GM03348 (cell line): ENCODE measurements around the gene SAE1.

Experiments used
- DNase-seq: peaks from one replicate; pipeline ENCODE4 v3.0.0; 2012; ENCODE audit warnings: low spot score

The SAE1 gene

DNA sequence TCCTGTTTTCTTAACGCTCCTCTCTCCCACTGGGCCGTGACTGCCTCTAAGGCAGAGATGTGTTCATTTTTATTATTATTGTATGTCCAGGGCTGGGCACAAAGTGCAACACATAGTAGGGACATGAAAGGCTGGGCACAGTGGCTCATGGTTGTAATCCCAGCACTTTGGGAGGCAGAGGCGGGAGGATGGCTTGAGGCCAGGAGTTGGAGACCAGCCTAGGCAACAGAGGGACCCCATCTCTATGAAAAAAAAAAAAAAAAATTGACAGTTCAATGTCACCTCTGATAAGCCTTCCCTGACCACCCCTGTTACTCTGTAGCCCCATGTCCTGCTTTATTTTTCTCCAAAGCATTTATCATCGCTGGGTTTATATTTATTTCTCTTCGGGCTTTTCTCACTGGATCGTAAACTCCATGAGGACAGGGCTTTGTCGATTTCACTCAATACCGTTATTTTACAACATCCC lies 481 bp upstream of the SAE1 start:
- DNase-seq = no peak

DNA sequence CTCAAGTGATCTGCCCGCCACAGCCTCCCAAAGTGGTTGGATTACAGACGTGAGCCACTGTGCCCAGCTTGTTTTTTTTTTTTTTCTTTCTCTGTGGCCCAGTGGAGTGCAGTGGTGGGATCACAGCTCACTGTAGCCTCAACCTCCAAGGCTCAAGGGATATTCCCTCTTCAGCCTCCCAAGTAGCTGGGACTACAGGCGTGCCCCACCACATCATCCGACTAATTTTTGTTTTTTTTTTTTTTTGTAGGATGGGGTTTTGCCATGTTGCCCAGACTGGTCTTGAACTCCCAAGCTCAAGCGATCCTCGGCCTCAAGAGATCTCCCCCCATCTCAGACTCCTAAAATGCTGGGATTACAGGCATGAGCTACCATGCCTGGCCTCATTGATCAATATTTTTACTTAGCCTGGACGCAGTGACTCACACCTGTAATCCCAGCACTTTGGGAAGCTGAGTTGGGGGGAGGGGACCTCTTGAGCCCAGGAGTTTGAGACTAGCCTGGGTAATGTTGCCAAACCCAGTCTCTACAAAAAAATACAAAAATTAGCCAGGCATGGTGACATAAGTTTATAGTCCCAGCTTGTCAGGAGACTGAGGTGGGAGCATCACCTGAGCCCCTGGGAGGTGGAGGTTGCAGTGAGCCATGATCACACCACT lies 1.7 kb downstream of the SAE1 start:
- DNase-seq = no peak

DNA sequence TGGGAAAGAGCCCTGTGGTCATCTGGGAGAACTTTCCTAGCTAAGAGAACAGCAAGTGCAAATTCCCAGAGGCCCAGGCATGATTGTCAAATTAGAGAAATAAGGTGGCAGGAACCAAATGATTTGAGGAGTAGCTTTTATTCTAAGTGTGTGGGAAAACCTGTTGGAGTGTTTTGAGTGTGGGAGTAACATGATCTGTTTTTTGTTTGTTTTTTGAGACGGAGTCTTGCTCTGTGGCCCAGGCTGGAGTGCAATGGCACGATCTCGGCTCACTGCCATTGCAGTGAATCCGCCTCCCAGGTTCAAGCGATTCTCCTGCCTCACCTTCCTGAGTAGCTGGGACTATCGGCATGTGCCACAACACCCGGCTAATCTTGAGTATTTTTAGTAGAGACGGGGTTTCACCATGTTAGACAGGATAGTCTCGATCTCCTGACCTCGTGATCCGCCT lies 2.4 kb downstream of the SAE1 start:
- DNase-seq = no peak

DNA sequence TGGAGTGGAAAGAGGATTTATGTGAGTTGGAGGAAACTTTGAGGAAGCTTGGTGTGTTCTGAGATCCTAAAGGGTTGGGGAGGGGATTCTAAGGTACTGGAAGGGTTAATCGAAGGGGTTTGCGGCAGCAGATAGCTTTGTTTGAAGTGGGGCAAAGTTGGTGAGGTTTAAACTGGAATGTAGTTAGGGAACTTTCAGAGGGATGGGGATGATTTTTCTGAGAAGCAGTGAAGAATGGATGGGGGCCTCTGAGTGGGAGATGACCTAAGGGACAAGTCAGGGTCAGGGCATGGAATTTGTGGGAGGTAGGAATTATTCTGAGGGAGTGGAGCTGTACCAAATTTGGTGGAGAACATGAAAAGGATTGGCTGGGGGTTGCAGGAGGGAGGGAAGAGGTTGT lies 3.9 kb downstream of the SAE1 start:
- DNase-seq = no peak

DNA sequence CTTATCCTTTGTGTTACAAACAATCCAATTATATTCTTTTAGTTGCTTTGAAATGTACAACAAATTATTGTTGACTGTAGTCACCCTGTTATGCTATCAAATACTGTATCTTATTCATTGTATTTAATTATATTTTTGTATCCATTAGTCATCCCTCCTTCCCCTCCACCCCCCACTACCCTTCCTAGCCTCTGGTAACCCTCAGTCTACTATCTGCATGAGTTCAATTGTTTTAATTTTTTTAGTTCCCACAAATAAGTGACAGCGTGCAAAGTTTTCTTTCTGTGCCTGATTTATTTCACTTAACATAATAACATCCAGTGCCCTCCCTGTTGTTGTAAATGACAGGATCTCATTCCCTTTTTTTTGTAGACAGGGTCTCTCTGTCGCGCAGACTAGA lies 4.5 kb downstream of the SAE1 start:
- no peak for DNase-seq

DNA sequence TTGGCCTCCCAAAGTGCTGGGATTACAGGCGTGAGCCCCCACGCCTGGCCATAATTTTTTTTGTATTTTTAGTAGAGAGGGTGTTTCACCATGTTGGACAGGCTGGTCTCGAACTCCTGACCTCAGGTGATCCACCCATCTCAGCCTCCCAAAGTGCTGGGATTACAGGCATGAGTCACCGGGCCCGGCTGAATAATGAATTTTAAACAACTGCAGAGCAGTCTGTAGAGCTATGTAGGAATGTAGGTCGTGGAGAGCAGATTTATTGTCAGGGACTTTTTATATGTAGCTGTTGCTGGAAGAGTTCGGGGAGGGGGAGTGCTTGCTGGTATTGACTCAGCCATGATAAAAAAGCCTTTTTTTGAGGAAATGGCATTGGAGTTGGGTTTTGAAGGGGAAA lies 10.6 kb downstream of the SAE1 start:
- DNase-seq = peak; percentile 61

DNA sequence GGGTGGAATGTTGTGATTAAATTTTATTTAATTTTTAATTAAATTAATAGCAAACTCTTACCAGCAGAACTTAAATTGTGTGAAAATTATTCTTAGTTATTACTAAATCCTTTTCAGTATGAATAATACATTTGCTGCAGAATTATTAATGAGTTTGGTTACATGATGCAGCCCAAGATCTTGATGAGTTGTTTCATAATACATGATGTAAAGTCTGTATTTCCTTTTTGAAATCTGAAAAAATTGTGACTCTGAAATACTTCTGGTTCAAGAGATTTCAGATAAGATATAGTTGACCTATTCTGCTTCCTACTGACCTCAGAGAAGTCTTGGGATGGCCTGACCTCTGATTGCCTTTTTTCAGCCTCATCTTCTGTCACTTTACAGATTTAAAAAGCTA lies 11.1 kb downstream of the SAE1 start:
- no peak for DNase-seq

DNA sequence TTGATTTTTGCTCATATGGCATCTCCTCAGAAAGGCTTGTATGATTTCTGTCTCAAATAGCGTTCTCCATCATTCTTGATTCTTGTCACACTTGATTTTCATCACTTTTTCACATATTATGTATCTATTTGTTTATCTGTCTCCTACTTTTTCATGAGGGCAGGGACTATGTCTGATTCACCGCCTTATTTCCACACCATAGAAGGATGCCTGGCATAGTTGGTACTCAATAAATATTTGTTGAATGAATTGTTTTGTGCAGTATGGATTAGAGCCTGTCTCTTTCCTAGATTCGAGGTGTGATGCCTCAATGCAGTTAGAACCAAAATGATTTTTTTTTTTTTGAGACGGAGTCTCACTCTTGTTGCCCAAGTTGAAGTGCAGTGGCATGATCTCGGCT lies 12.1 kb downstream of the SAE1 start:
- DNase-seq = peak; percentile 24

DNA sequence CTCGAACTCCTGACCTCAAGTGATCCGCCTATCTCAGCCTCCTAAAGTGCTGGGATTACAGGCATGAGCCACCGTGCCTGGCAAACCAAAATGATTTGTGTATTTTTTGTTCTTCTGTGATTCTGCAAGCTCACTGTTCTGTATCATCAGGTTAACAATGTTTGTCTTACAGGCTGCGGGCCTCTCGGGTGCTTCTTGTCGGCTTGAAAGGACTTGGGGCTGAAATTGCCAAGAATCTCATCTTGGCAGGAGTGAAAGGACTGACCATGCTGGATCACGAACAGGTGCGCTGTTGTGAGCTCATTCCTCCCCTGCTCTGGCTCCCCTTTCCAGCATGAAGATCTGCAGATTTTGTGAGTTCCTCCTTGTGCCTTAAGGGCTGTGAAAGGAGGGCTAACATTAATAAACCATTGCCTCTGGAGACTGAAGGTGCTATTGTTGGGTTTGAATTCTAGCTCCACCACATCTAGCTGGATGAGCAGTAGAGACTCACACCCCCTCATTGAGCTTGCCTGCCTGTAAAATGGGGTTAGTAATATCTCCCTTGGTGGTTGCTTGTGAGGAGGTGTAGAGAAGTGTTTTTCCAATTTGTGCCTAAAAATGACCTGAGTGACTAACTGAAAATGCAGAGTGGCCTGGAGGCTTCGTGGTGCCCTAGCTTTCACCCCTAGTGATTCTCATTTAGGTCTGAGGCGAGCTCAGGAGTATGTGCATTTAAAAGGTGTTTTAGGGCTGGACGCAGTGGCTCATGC lies 12.9 kb downstream of the SAE1 start:
- no peak for DNase-seq

DNA sequence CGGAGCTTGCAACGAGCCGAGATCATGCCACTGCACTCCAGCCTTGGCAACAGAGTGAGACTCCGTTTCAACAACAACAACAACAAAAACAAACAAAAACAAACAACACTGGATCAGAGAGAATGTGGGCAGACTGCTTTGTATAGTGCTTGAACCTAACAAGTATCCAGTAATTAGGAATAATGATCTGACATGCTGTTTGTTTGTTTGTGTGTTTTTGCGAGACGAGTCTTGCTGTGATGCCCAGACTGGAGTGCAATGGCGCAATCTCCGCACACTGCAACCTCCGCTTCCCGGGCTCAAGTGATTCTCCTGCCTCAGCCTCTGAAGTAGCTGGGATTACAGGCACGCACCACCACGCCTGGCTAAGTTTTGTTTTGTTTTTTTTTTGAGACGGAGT lies 14.0 kb downstream of the SAE1 start:
- no peak for DNase-seq

DNA sequence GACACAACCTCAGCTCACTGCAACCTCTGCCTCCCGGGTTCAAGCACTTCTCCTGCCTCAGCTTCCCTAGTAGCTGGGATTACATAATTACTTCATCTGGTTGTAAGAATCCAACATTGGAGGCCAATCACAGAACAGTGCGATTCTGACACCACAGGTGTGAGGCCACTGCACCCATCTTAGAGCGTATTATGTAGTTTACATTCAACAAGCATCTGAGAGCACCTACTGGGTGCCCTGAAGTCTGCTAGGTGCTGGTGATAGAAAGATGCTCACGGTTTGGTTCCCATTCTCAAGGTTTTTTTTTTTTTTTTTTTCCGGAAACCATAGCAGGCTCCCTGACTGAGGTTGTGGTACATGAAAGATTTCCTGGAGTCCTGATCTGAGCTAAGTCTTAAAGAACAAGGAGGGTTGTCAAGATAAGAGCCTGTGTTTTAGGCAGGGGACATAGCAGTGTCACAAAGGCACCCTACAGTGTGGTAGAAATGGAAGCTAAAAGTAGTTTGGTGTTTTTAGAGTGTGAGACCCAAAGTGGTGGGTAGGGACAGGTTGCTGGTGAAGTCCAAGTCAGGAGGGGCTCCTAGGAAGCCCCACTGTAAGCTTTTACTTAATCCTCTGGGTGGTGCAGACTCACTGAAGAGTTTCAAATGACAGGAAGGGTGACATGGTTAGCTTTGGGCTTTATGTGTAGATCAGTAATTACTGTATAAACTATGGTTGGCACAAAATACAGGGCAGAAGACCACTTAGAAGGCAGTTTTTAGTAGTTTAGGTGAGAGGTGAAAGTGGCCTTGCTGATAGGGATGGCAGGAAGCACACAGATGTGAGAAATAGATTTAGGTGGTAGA lies 15.2 kb downstream of the SAE1 start:
- DNase-seq = no peak

DNA sequence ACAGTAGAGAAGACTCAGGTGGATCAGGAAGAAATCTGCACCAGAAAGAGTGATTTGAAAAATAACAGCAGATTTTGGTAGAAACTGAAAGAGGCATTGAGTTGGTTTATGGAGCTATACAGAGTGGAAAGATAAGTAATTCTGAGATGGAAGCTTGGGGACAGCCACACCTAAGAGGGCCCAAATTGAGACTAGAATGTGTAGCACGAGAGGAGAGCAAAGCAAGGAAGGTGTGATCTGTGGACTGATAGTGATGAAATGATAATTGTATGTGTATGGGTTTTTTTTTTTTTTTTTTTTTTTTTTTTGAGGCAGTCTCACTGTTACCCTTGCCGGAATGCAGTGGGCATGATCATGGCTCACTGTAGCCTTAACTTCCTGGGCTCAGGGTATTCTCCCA lies 16.3 kb downstream of the SAE1 start:
- no peak for DNase-seq

DNA sequence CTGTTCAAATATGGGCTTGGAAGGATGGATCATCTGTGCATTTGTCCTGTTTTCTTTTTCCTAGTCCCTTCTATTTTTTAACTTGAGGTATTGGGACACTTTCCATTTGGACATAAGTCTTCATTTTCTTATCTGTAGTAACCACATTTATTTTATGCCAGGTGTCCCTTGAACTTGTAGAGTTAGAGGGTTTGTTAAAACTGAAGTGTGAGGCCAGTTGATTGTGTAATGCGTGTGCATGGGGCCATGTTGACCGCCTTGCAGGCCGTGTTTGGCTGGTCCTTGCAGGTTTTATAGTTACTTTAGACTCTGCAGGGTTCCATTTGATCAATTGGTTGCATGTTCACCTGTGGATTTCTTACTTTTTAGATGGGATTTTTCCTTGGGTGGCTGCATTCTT lies 21.0 kb downstream of the SAE1 start:
- DNase-seq = no peak

DNA sequence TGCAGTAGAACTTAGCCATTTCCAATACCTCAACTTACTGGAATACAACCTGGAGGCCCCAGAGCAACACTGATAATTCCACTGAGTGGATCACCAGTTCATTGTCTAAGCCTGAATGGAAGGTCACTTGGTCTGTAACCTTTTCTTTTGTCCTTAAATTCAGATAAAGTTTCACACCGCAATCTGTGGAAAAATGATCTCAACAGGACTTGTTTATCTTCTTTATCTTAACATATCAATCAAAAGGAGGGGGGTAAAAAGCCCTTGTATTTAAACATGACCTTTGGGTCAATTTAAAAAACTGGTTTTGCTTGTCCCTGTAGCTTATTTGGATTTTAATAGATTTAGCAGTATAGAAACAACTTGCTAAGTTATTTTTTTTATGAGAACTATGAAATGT lies 21.6 kb downstream of the SAE1 start:
- DNase-seq = no peak

DNA sequence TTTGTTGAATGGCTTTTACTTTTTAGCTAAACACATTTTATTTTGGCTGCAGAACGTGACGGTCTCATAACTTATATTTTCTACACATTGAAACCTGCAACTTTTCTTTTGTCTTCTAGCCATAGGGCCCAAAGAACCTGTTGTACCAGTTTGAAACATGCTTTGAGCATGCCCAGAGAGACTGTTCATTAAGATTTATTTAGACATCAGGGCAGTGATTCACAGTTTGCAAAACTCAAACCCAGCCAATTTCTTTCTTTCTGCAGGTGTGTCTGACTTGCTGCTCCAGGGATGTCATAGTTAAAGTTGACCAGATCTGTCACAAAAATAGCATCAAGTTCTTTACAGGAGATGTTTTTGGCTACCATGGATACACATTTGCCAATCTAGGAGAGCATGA lies 22.0 kb downstream of the SAE1 start:
- DNase-seq = no peak

DNA sequence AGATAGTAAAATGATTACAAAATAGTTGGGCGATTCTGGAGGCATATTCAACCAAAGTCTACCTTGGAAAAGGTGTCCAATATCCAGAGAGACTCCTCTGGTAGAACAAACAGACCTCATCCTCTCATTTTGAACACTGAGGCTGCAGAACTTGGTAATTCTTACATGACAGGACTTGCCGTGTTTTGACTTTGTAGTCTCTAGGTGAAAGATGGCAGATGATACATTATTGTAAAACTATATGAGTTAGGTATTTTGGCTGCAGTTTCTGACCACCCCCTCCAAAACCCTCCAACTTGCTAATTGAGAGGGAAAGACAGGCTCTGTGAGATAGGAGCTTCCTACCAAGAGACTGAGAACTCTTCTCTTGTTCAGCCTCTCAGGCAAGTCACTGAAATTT lies 22.6 kb downstream of the SAE1 start:
- DNase-seq = no peak

DNA sequence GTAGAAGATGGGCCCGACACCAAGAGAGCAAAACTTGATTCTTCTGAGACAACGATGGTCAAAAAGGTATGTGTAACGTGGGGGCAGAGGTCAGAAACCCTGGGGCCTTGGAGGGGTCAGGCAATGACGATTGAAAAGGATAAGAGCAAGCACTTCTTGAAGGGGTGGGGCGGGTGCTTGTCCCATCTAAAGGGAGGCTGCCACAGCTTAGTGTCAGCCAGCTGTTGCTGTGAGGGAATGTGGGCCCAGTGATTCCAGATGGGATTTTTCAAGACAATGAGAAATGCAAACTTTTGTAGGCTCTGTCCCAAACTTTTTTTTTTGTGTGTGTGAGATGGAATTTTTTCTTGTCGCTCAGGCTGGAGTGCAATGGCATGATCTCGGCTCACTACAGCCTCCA lies 24.5 kb downstream of the SAE1 start:
- peak; percentile 34 for DNase-seq

DNA sequence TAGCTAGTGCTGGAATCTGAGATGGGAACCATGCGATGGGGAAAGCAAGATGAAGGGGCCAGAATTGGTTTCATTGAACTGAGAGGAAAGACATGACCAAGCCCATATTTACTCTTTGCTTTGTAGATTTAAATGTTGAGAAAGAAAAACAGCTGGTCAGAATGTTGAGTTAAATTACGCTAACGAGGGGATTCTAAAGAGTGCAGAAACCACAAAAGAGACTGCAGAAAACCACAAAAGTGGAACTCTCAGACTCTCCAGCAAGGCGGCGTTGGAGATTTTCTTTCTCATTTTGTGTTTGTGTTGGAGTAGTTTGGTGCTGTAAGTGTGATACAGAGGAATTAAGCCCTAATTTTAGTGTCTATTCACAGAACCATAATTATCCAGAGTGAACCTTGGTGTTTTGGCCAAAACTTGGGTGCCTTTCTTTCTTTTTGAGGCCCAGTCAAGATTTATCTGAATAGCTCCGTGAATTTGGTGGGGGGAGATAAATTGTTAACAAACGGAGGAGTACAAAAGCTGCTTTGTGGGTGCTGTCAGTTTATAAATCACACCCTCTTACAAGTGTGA lies 26.3 kb downstream of the SAE1 start:
- DNase-seq = no peak

DNA sequence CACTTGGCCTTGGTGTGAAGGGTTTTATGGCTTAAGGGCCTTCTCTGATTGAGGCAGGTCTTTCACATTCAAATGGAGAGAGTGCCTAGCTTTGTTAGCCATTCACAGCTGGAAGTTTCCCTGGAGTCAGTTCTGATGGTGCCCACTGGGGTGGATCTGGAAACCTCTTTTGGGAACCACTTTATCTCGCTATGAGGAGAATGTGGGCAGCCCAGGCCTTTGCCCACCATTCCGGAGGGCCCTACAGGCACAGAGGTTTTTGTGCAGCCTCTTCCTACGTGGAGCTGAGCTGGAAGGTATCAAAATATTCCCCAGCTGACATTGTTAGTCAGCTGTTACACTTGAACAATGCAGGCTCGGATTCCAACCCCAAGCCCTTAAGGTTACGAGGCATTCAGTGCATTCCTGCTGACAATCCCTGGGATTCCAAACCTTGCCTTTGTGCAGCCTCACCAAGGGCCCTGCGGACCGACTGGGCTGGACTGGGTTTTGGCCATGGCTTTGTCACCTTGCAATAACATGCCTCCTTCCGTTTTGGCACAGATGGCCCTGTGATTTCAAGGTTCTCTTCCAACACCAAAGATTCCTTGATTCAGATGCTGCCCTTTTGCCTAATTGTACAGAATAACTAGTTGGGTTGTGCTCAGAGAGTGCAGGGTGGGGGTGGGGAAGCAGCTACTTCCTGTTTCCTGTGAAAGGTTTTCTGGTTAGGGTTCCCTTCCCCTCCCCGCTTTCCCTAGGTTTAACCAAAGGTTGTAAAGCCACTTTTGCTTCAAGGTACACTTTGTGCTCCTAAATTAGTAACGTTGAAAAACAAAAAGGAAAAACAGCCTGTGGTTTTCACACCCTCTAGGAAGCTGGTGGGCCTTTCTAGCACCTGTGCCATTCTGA lies 27.0 kb downstream of the SAE1 start:
- DNase-seq = peak; percentile 44

DNA sequence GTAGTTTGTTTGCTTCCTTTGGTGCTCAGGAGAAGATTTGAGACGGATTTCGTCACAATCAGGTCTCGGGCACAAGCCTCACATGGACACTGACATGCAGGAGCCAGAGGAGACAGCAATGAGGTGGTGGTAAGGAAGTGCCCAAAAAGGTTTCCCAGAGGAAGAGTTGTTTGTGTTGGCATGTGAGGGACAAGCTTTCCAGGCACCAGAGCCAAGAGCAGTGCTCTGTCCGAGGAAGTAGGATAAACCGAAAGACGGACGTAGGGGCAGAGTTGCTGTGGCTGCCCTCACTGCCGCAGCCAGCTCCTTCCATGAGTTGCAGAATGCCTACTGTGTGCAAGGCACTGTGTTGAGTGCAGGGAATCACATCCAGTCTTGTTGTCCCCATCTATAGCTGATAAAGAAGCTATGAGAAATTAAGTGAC lies 27.7 kb downstream of the SAE1 start:
- DNase-seq = no peak

DNA sequence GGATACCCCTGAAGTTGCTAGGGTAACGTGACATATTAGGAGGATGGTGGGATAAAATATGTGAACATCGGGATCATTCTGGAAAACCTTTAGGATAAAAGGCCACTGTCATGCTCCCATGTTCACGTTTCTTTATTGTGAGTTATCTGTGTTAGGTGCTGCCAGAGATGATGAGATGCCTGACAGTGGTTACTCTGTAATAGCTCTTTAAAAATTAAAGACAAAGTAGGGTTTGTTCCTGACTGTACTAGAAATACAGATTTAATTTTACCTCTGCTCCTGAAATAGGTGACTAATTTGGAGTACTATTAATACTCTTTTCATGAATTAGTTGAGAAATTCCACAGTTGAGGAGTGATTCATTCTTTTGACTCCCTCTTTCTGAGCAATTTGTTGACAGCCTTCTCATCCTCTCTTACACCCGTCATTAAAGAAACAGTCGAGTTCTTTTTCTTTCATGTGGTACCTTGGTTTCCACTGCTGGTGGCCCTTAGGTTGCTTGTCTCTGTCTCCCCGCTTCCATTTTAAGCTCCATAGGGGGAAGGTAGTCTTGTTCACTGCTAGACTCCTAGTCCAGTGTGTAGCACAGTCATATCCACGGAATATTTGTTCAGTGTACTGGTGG lies 28.4 kb downstream of the SAE1 start:
- peak; percentile 55 for DNase-seq
